Heart left ventricle (tissue), 13 donors: ENCODE results near the gene PACS1.

ENCODE experiments used
- POLR2A ChIP-seq, 2 donors: fragments of 450-650 bp; IDR thresholded peaks; one replicate each; pipeline ENCODE4 v1.6.1; 2017; ENCODE audit warnings: antibody characterized with exemption in 2 of 2, mild to moderate bottlenecking in 2 of 2, moderate library complexity in 2 of 2
- TF ChIP-seq, protein P1 (sequence below), 12 donors: fragments of 200-600 bp; sonication (generic) in 4 of 12; IDR thresholded peaks; one replicate each; pipeline versions ENCODE4 v1.5.0 to v1.8.0; 2018 to 2022; ENCODE audit warnings: antibody characterized with exemption in 12 of 12, mild to moderate bottlenecking in 5 of 12
- donor health status: ischemic (EF 13 %, LVEDD 7.1; RV severe dilation, severe dysfunction).
- donor health status: DM: no; HTN: yes; CAD: no.
- donor health status: DM: no; HTN: no; CAD: no.
- donor health status: ischemic (EF 25% LVEDD 6.9; RV normal size, moderate dysfunction).
- donor health status: ischemic (EF 25% LVEDD 5.7; RV mildly dilated, moderate dysfunction).
- donor health status: ischemic (EF 35%, LVEDD 5.7; RV mildly dilated, moderate dysfunction).
- donor health status: nonischemic (EF 11% LVEDD 7.7; RV severe dilation, severe dysfunction).
- donor health status: DM: yes; HTN: yes; CAD: no.
- donor health status: PGD.
- donor health status: ischemic (EF 29% LVEDD 5.4; RV normal size, mild dysfunction).
- donor health status: nonischemic (EF 23%, LVEDD 6.1; RV moderate dilation, normal function).

DNA sequence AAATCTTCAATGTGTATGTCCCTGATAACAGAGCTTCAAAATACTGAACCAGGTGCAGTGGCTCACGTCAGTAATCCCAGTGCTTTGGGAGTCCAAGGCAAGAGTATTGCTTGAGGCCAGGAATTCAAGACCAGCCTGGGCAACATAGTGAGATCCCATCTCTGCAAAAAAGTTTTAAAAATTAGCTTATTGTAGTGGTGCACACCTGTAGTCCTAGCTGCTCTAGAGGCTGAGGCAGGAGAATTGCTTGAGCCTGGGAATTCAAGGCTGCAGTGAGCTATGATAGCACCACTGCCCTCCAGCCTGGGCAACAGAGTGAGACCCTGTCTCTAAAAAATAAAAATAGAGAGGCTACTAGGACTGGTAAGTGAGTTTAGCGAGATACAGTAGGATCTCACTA is 84.0 kb downstream of the PACS1 start:
- TF ChIP-seq, protein P1, sequence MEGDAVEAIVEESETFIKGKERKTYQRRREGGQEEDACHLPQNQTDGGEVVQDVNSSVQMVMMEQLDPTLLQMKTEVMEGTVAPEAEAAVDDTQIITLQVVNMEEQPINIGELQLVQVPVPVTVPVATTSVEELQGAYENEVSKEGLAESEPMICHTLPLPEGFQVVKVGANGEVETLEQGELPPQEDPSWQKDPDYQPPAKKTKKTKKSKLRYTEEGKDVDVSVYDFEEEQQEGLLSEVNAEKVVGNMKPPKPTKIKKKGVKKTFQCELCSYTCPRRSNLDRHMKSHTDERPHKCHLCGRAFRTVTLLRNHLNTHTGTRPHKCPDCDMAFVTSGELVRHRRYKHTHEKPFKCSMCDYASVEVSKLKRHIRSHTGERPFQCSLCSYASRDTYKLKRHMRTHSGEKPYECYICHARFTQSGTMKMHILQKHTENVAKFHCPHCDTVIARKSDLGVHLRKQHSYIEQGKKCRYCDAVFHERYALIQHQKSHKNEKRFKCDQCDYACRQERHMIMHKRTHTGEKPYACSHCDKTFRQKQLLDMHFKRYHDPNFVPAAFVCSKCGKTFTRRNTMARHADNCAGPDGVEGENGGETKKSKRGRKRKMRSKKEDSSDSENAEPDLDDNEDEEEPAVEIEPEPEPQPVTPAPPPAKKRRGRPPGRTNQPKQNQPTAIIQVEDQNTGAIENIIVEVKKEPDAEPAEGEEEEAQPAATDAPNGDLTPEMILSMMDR (IDR thresholded peaks at IDR 0.05) = no peak
- no peak for TF ChIP-seq POLR2A (IDR thresholded peaks at IDR 0.05)
